Coronary artery (tissue), 2 donors: ENCODE measurements around the gene LOXL4.

Experiments
- DNase-seq: peaks from one replicate; pipeline ENCODE4 v3.0.0-alpha.2; 2017; ENCODE audit warnings: low spot score
- H3K27ac ChIP-seq, 2 donors: fragments of 200-600 bp; sonication (generic); one replicate each; pipeline ENCODE4 v1.5.1; 2016 to 2019
- H3K4me3 ChIP-seq: fragments of 200-600 bp; sonication (generic); 2 replicates; pipeline ENCODE4 v1.5.1; 2016; ENCODE audit warnings: mild to moderate bottlenecking, moderate library complexity
- TF ChIP-seq, protein P1 (sequence below): fragments of 200-600 bp; sonication (generic); IDR thresholded peaks from one replicate; pipeline ENCODE4 v1.5.1; 2019; ENCODE audit warnings: antibody characterized with exemption

Gene LOXL4

DNA sequence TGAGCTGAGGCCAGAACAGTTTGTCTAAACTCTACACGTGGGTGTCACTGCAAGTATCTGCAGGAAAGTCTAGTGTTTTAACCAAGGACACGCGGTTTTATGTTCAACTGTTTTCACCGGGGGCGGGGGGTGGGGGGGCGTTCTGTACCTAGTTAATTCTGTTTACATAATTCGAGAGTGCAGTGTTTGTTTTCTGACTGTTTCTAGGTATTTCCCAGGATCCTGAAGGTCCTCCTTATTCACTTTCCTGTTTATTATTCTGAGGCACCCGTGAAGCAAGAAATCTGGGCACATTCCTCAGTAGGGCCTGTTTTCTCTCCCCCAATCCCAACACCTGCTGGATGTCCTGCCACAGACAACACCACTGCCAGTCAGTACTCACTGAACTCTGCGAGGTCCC, 7.6 kb downstream of the LOXL4 start:
- H3K4me3 ChIP-seq = no peak overlapping the region
- TF ChIP-seq, protein P1, sequence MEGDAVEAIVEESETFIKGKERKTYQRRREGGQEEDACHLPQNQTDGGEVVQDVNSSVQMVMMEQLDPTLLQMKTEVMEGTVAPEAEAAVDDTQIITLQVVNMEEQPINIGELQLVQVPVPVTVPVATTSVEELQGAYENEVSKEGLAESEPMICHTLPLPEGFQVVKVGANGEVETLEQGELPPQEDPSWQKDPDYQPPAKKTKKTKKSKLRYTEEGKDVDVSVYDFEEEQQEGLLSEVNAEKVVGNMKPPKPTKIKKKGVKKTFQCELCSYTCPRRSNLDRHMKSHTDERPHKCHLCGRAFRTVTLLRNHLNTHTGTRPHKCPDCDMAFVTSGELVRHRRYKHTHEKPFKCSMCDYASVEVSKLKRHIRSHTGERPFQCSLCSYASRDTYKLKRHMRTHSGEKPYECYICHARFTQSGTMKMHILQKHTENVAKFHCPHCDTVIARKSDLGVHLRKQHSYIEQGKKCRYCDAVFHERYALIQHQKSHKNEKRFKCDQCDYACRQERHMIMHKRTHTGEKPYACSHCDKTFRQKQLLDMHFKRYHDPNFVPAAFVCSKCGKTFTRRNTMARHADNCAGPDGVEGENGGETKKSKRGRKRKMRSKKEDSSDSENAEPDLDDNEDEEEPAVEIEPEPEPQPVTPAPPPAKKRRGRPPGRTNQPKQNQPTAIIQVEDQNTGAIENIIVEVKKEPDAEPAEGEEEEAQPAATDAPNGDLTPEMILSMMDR = no peak
- no peak overlapping the region for H3K27ac ChIP-seq
- DNase-seq = no peak

DNA sequence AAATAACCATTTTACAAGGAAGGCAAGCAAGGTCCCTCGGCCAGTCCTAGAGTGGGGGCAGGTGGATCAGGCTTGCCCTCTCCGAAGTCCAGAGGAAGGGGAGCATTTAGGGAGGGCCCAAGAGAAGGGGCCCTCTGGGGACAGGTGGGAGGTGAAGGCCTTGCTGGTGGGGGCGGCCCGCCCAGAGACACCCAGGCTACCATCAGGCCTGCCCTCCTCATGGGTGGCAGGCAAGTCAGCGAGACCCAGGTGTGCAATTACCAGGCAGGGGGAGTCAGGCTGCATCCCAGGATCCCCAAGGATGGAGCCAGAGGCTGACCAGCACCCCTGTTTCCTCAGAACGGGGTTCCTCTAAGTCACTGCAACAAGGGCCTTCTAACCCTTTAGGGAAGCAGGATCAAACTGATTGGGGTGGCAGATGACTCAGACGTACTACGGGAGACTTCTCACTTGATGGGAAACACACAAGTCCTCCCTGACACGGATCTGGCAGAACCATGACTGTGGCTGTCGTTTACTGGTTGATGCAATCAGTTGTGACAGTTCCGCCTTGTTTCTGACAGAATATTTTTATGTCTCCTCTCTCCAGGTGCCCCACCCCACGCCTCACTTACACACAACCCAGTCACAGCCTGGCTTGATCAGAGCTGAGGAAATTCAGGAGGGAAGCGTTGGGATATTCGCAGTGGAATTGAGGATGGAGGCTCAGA, 8.2 kb downstream of the LOXL4 start:
- TF ChIP-seq, protein P1 = no peak
- no peak for DNase-seq
- Histone ChIP-seq H3K27ac (no peak overlapping the region), H3K4me3 (no peak overlapping the region)

DNA sequence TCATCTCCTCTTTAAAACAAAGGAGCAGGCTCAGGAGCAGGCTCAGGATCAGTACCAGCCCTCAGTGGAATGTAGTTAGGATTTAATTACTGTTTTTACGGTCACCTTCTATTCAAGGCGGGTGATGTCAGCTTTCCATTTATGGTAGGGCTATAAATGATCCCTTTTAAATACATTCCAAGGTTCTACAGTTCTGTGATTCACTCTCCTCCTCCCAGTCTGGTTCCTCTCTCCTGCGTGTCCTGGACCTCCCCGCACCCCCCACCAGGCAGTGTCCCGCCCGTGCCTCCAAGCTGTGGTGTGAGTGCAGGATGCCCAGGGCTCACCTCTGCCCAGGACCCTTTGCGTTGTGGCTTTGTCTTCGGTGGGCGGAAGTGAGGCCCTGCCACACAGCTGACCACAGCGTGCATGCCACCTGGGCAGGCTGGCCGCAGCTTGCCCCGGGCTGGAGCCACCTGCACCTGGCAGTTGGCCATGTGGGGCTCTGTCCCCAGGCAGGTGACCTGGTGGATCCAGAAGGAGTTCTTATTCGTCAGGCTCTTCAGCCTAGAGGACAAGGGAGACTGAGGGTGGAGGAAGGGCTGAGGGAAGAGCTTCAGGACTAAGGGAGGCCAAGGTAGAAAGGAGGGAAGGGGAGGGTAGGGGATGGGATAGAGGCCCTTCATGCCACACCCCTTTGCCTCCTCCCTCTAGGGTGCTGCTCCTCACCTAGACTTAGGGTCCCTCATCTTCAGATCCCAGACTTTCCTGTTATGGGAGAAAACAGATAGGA, 9.1 kb downstream of the LOXL4 start:
- TF ChIP-seq, protein P1 = no peak
- DNase-seq = no peak
- no peak overlapping the region for H3K27ac ChIP-seq

DNA sequence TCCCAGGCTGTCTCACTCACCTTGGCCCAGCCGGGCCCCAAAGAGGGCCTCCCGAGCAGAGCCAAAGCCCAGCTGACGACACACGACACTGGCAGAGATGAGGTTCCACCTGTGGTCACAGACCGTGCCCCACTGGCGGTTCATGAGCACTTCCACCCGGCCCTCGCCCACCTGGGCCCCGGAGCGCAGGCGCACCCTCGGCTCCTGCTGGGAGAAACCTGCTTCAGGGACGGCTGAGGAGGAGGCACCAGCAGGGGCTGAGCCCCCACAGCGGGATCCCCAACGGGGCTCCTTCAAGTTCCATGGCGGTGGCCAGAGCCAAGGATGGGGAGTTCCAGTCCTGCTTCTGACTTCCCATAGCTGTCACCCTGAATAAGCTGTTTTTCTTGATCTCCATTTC, 10.0 kb downstream of the LOXL4 start:
- DNase-seq = no peak
- H3K4me3 ChIP-seq = no peak overlapping the region
- H3K27ac ChIP-seq = no peak overlapping the region
- TF ChIP-seq, protein P1 = no peak

More for the DNA sequence above, 9.1 kb downstream of the LOXL4 start:
- no peak overlapping the region for H3K4me3 ChIP-seq

DNA sequence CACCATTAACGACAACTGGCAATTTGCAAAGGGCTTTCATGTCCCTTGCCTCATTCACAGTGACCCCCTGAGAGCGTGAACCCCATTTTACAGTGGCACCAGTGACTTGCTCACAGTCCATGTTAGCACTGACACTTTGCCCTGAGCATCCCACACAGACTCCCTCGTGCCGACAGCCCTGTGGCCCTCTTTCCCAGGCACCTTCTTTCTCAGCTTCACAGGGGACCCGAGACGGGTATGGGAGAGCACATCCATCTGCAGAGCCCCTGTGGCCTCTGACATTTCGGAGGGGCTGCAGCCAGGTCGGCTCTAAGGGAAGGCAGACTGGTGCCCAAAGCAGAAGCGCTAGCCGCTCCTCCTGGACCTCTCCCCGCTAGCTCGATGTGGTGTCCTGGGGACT, 10.8 kb downstream of the LOXL4 start:
- TF ChIP-seq, protein P1 = no peak
- no peak overlapping the region for H3K27ac ChIP-seq
- no peak overlapping the region for H3K4me3 ChIP-seq
- DNase-seq = no peak

DNA sequence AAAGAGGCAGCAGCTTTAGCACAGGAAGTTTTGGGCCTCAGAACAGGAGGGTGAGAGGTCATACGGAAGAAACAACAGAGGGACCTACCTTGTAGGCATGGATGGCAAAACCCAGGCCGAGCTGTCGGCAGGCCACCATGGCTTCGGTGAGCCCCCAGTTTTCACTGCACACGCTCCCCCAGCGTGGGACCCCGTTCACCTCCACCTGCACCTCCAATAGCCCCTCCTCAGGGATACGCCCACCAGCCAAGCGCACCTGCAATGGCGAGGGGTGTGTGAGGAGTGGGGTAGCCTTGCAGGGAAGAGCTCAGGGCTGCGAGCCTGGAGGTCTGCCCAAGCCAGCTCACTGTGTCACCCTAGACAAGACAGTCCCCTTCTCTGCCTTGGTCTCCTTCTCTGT, 11.3 kb downstream of the LOXL4 start:
- Histone ChIP-seq H3K27ac (no peak overlapping the region), H3K4me3 (no peak overlapping the region)
- DNase-seq = no peak
- TF ChIP-seq, protein P1 = no peak
